Mucosa of stomach (tissue), 1 donor: ENCODE data around the gene HSPA9.

ENCODE experiments used
- H3K27me3 ChIP-seq: one replicate; pipeline ENCODE4 v1.7.0; 2013; ENCODE audit warnings: mild to moderate bottlenecking, low read length; ENCODE audit not compliant: control insufficient read depth, insufficient read depth
- H3K36me3 ChIP-seq: one replicate; pipeline ENCODE4 v1.7.0; 2013; ENCODE audit warnings: low read length; ENCODE audit not compliant: control insufficient read depth, insufficient read depth
- H3K4me1 ChIP-seq: one replicate; pipeline ENCODE4 v1.7.0; 2013; ENCODE audit warnings: mild to moderate bottlenecking, low read length; ENCODE audit not compliant: control insufficient read depth, insufficient read depth
- H3K4me3 ChIP-seq: one replicate; pipeline ENCODE4 v1.7.0; 2013; ENCODE audit warnings: low read length
- H3K9ac ChIP-seq: one replicate; pipeline ENCODE4 v1.7.0; 2013; ENCODE audit warnings: mild to moderate bottlenecking, low read length, moderate library complexity
- H3K9me3 ChIP-seq: one replicate; pipeline ENCODE4 v1.7.0; 2013; ENCODE audit warnings: mild to moderate bottlenecking, low read length, moderate library complexity; ENCODE audit not compliant: control insufficient read depth
- donor health status: Pancreatic carcinoma.

HSPA9 gene

GRCh38 chr5:138585157-138585556 is 10.0 kb upstream of the HSPA9 start:
- peaks cover 2% of the 10 kb centered on the region for H3K4me1 ChIP-seq
- no peak overlapping the region for H3K4me3 ChIP-seq
- H3K27me3 ChIP-seq, result no peaks in the 10 kb centered on the region
- H3K36me3 ChIP-seq, result no peaks in the 10 kb centered on the region
- H3K9ac ChIP-seq, result no peak overlapping the region
- no peaks in the 10 kb centered on the region for H3K9me3 ChIP-seq

GRCh38 chr5:138583984-138584637 is 8.9 kb upstream of the HSPA9 start:
- H3K27me3 ChIP-seq, result no peaks in the 10 kb centered on the region
- no peaks in the 10 kb centered on the region for H3K36me3 ChIP-seq
- no peak overlapping the region for H3K9ac ChIP-seq
- no peaks in the 10 kb centered on the region for H3K9me3 ChIP-seq
- H3K4me1 ChIP-seq, result peaks cover 5% of the 10 kb centered on the region
- no peak overlapping the region for H3K4me3 ChIP-seq

GRCh38 chr5:138582959-138583358 is 7.8 kb upstream of the HSPA9 start:
- H3K36me3 ChIP-seq, result no peaks in the 10 kb centered on the region
- H3K9me3 ChIP-seq, result no peaks in the 10 kb centered on the region
- no peaks in the 10 kb centered on the region for H3K27me3 ChIP-seq
- no peak overlapping the region for H3K4me3 ChIP-seq
- H3K9ac ChIP-seq, result no peak overlapping the region
- peaks cover 6% of the 10 kb centered on the region for H3K4me1 ChIP-seq

GRCh38 chr5:138580777-138581176 is 5.6 kb upstream of the HSPA9 start:
- H3K27me3 ChIP-seq, result no peaks in the 10 kb centered on the region
- no peaks in the 10 kb centered on the region for H3K9me3 ChIP-seq
- H3K36me3 ChIP-seq, result no peaks in the 10 kb centered on the region
- no peak overlapping the region for H3K4me3 ChIP-seq
- peaks cover 12% of the 10 kb centered on the region for H3K4me1 ChIP-seq
- no peak overlapping the region for H3K9ac ChIP-seq

- Histone ChIP-seq H3K36me3 (no peaks in the 10 kb centered on the region), H3K27me3 (no peaks in the 10 kb centered on the region), H3K4me1 (peaks cover 13% of the 10 kb centered on the region), H3K9me3 (no peaks in the 10 kb centered on the region), H3K4me3 (no peak overlapping the region), H3K9ac (no peak overlapping the region)
Measured at GRCh38 chr5:138580001-138580400, 4.8 kb upstream of the HSPA9 start.

- H3K9me3 ChIP-seq, result no peaks in the 10 kb centered on the region
- no peaks in the 10 kb centered on the region for H3K27me3 ChIP-seq
- no peak overlapping the region for H3K9ac ChIP-seq
- H3K36me3 ChIP-seq, result no peaks in the 10 kb centered on the region
- no peak overlapping the region for H3K4me3 ChIP-seq
- H3K4me1 ChIP-seq, result peaks cover 13% of the 10 kb centered on the region
Measured at GRCh38 chr5:138579517-138579863, 4.3 kb upstream of the HSPA9 start.

GRCh38 chr5:138577452-138577851 is 2.3 kb upstream of the HSPA9 start:
- no peak overlapping the region for H3K4me3 ChIP-seq
- H3K9ac ChIP-seq, result no peak overlapping the region
- H3K9me3 ChIP-seq, result no peaks in the 10 kb centered on the region
- H3K27me3 ChIP-seq, result no peaks in the 10 kb centered on the region
- peaks cover 2% of the 10 kb centered on the region for H3K36me3 ChIP-seq
- H3K4me1 ChIP-seq, result peaks cover 18% of the 10 kb centered on the region

- Histone ChIP-seq H3K4me3 (peak overlapping the region; percentile 74), H3K9ac (peak overlapping the region; percentile 96), H3K27me3 (no peaks in the 10 kb centered on the region), H3K4me1 (peaks cover 18% of the 10 kb centered on the region), H3K9me3 (no peaks in the 10 kb centered on the region), H3K36me3 (peaks cover 17% of the 10 kb centered on the region)
Measured at GRCh38 chr5:138574744-138575193, 432 bp downstream of the HSPA9 start.

GRCh38 chr5:138573949-138574670 is 1.1 kb downstream of the HSPA9 start:
- H3K9me3 ChIP-seq, result no peaks in the 10 kb centered on the region
- no peaks in the 10 kb centered on the region for H3K27me3 ChIP-seq
- peaks cover 13% of the 10 kb centered on the region for H3K4me1 ChIP-seq
- H3K9ac ChIP-seq, result peak overlapping the region; percentile 96
- peaks cover 17% of the 10 kb centered on the region for H3K36me3 ChIP-seq
- H3K4me3 ChIP-seq, result peak overlapping the region; percentile 74

- Histone ChIP-seq H3K4me3 (no peak overlapping the region), H3K9me3 (no peaks in the 10 kb centered on the region), H3K36me3 (peaks cover 17% of the 10 kb centered on the region), H3K4me1 (peaks cover 11% of the 10 kb centered on the region), H3K9ac (no peak overlapping the region), H3K27me3 (no peaks in the 10 kb centered on the region)
Measured at GRCh38 chr5:138573223-138573622, 2.0 kb downstream of the HSPA9 start.

- Histone ChIP-seq H3K27me3 (no peaks in the 10 kb centered on the region), H3K9me3 (no peaks in the 10 kb centered on the region), H3K4me1 (peaks cover 6% of the 10 kb centered on the region), H3K36me3 (peaks cover 21% of the 10 kb centered on the region), H3K9ac (no peak overlapping the region), H3K4me3 (no peak overlapping the region)
Measured at GRCh38 chr5:138570871-138571270, 4.3 kb downstream of the HSPA9 start.

GRCh38 chr5:138569782-138570181 is 5.4 kb downstream of the HSPA9 start:
- no peak overlapping the region for H3K4me3 ChIP-seq
- peaks cover 5% of the 10 kb centered on the region for H3K4me1 ChIP-seq
- H3K36me3 ChIP-seq, result peaks cover 21% of the 10 kb centered on the region
- no peak overlapping the region for H3K9ac ChIP-seq
- H3K27me3 ChIP-seq, result no peaks in the 10 kb centered on the region
- no peaks in the 10 kb centered on the region for H3K9me3 ChIP-seq
